ENCODE results near the gene CC2D1B. TPM values are rescaled to one million over a fixed set of nuclear protein-coding genes. Genes with fewer than 3 reads are reported as not detected.

Gene CC2D1B
- polyA plus RNA-seq, 1 donor from 2014 or later, result 8.8 TPM

Other genes with a start within 250 kb of the CC2D1B start
- gene ZFYVE9, start 224.1 kb downstream of the CC2D1B start, polyA plus RNA-seq, result 0.78 TPM
- 0.15 TPM for gene ORC1, start 38.2 kb upstream of the CC2D1B start, polyA plus RNA-seq
- 35.6 TPM for gene PRPF38A, start 38.4 kb upstream of the CC2D1B start, polyA plus RNA-seq
- gene TUT4, start 186.9 kb upstream of the CC2D1B start, polyA plus RNA-seq, result 46.3 TPM
- gene GPX7, start 236.2 kb upstream of the CC2D1B start, polyA plus RNA-seq, result 28.3 TPM

Data from IgD-negative memory B cell (primary cell).